Upper lobe of left lung (tissue), 6 donors: ENCODE results near the gene HAP1. TPM values are rescaled to one million over a fixed set of nuclear protein-coding genes. Genes with fewer than 3 reads are reported as not detected.

ENCODE experiments used
- ATAC-seq, 2 donors: fragments of 200-7000 bp; cut with Tn5 transposase; one replicate each; pipeline ENCODE4 v1.9.1; 2022; ENCODE audit warnings: mild to moderate bottlenecking in 2 of 2, moderate library complexity in 2 of 2; ENCODE audit not compliant: low FRiP score in 2 of 2
- DNase-seq, 2 donors: peaks; one replicate each; pipeline ENCODE4 v3.0.0-alpha.2; 2019 to 2020
- H3K27ac ChIP-seq, 4 donors: fragments of 200-600 bp; sonication (generic); one replicate each; pipeline ENCODE4 v1.5.1; 2016 to 2019
- H3K27me3 ChIP-seq, 4 donors: fragments of 200-600 bp; sonication (generic); one replicate each; pipeline ENCODE4 v1.5.1; 2017 to 2019
- H3K36me3 ChIP-seq, 4 donors: fragments of 200-600 bp; sonication (generic); one replicate each; pipeline ENCODE4 v1.5.1; 2016 to 2019
- H3K4me1 ChIP-seq, 4 donors: fragments of 200-600 bp; sonication (generic); one replicate each; pipeline ENCODE4 v1.5.1; 2018 to 2019
- H3K4me3 ChIP-seq, 4 donors: fragments of 200-600 bp; sonication (generic); one replicate each; pipeline ENCODE4 v1.5.1; 2017 to 2019; ENCODE audit warnings: mild to moderate bottlenecking in 2 of 4, moderate library complexity in 1 of 4
- H3K9me3 ChIP-seq, 4 donors: fragments of 200-600 bp; sonication (generic); one replicate each; pipeline ENCODE4 v1.5.1; 2018 to 2019
- EP300 ChIP-seq, 4 donors: sonication (generic); formaldehyde crosslinking; IDR thresholded peaks; one replicate each; pipeline ENCODE4 v1.5.1; 2017; ENCODE audit warnings: antibody characterized with exemption in 4 of 4, control low read depth in 2 of 4
- POLR2A ChIP-seq, 4 donors: fragments of 450-650 bp; IDR thresholded peaks; one replicate each; pipeline ENCODE4 v1.5.1; 2016 to 2017; ENCODE audit warnings: antibody characterized with exemption in 4 of 4, mild to moderate bottlenecking in 2 of 4
- POLR2AphosphoS5 ChIP-seq, 2 donors: sonication (generic); formaldehyde crosslinking; IDR thresholded peaks; one replicate each; pipeline ENCODE4 v1.5.1; 2017; ENCODE audit warnings: antibody characterized with exemption in 2 of 2
- WGBS, 2 donors: methylation state at CpG; one replicate each; pipeline ENCODE4 v1.1.5; 2017 to 2018; 5-methylcytosine and 5-hydroxymethylcytosine counted together
- total RNA-seq, 6 donors: library from RNA; depleted of rRNA in 4 of 6; stranded (reverse); fragments of >200 nt in 4 of 6; gene quantifications; one replicate each; pipeline versions ENCODE4 v1.1.0 to v1.2.1, GENCODE V29; 2016 to 2021
- TF ChIP-seq, protein P1 (sequence below), 6 experiments: fragments of 450-650 bp in 4 of 6; fragments of 200-600 bp in 2 of 6; sonication (generic) in 2 of 6; IDR thresholded peaks; one replicate each; pipeline ENCODE4 v1.5.1; 2016 to 2019; ENCODE audit warnings: antibody characterized with exemption in 6 of 6
- donor health status: DM: no; HTN: no; CAD: no; lungs with moderate emphysema.
- donor health status: DM: no; HTN: yes; CAD: no; lungs with severe emphysema.

HAP1 gene
- total RNA-seq, 6 donors from 2014 or later, result 0.14 to 1.0 (median 0.59) TPM; not detected in 2

DNA sequence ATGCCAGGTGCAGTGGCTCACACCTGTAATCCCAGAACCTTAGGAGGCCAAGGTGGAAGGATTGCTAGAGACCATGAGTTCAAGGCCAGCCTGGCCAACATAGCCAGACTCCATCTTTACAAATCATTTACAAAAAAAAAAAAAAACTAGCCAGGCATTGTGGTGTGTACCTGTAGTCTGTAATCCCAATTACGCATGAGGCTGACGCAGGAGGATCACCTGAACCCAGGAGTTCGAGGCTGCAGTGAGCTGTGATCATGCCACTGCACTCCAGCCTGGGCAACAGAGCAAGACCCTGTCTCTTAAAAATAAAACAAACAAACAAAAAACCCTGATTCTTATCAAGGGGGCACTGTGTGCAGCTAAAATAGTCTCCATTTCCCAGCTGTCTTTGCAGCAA is 16.8 kb upstream of the HAP1 start:
- no peaks in the 10 kb centered on the region for H3K9me3 ChIP-seq
- ATAC-seq (no peak), DNase-seq (no peak)
- TF ChIP-seq, protein P1, sequence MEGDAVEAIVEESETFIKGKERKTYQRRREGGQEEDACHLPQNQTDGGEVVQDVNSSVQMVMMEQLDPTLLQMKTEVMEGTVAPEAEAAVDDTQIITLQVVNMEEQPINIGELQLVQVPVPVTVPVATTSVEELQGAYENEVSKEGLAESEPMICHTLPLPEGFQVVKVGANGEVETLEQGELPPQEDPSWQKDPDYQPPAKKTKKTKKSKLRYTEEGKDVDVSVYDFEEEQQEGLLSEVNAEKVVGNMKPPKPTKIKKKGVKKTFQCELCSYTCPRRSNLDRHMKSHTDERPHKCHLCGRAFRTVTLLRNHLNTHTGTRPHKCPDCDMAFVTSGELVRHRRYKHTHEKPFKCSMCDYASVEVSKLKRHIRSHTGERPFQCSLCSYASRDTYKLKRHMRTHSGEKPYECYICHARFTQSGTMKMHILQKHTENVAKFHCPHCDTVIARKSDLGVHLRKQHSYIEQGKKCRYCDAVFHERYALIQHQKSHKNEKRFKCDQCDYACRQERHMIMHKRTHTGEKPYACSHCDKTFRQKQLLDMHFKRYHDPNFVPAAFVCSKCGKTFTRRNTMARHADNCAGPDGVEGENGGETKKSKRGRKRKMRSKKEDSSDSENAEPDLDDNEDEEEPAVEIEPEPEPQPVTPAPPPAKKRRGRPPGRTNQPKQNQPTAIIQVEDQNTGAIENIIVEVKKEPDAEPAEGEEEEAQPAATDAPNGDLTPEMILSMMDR (IDR thresholded peaks at IDR 0.05), result no peak
- TF ChIP-seq POLR2A (IDR thresholded peaks at IDR 0.05) (no peak), EP300 (IDR thresholded peaks at IDR 0.05) (no peak), POLR2AphosphoS5 (IDR thresholded peaks at IDR 0.05) (no peak)
- H3K4me1 ChIP-seq, result no peaks in the 10 kb centered on the region
- H3K36me3 ChIP-seq, result peaks cover 7 to 25% (median 19%) of the 10 kb centered on the region in 4 donors
- no peak overlapping the region for H3K27ac ChIP-seq
- no peak overlapping the region for H3K4me3 ChIP-seq
- 59 to 94% methylated on average over 3 of the region's 3 CpGs for WGBS, 2 donors
- no peaks in the 10 kb centered on the region for H3K27me3 ChIP-seq

DNA sequence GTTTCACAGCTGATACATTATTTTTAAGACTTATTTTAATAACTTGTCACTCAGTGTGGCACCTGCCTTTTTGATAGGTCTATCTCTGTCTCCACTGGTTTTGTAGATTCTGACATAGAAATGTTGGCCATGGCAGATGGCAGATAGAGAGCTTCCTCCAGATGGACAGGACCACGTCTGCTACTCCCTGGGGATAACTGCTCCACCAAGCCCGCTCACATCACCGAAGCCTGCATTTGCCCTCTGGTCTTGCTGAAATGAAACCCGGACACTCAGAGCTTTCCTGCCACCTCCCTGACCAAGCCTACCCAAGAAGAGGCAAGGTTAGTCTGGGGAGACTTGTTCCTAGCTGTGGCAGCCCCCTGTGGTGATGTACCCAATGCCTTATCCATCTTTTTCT is 16.4 kb upstream of the HAP1 start:
- WGBS, 2 donors, result 90 to 96% methylated on average over 4 of the region's 4 CpGs
- Histone ChIP-seq H3K36me3 (peaks cover 4 to 21% (median 15%) of the 10 kb centered on the region in 4 donors), H3K9me3 (no peaks in the 10 kb centered on the region), H3K4me3 (no peak overlapping the region), H3K27ac (no peak overlapping the region), H3K4me1 (no peaks in the 10 kb centered on the region), H3K27me3 (no peaks in the 10 kb centered on the region)
- DNase-seq (no peak), ATAC-seq (no peak)
- no peak for TF ChIP-seq POLR2A (IDR thresholded peaks at IDR 0.05)
- TF ChIP-seq, protein P1 (IDR thresholded peaks at IDR 0.05), result no peak
- TF ChIP-seq POLR2AphosphoS5 (IDR thresholded peaks at IDR 0.05), result no peak
- no peak for TF ChIP-seq EP300 (IDR thresholded peaks at IDR 0.05)

DNA sequence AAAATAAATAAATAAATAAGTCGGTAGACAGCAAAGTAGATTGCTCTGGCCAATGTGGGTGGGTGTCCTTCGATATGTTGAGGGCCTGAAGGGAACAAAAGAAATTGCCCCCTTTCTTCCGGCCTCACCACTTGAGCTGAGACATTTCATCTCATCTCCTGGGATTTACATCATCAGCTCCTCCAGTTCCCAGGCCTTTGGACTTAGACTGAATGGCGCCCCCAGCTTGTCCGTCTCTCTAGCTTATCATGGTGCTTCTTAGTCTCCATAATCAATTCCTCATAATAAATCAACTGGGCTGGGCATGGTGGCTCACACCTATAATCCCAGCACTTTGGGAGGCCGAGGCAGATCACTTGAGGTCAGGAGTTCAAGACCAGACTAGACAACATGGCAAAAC is 13.8 kb upstream of the HAP1 start:
- WGBS, 2 donors, result 86 to 96% methylated on average over 6 of the region's 6 CpGs
- no peak for ATAC-seq
- DNase-seq, result no peak
- H3K4me1 ChIP-seq, result no peaks in the 10 kb centered on the region
- H3K4me3 ChIP-seq, result no peak overlapping the region
- H3K27ac ChIP-seq, result no peak overlapping the region
- no peaks in the 10 kb centered on the region for H3K36me3 ChIP-seq
- H3K27me3 ChIP-seq, result no peaks in the 10 kb centered on the region
- TF ChIP-seq, protein P1 (IDR thresholded peaks at IDR 0.05), result no peak
- TF ChIP-seq POLR2A (IDR thresholded peaks at IDR 0.05) (no peak), POLR2AphosphoS5 (IDR thresholded peaks at IDR 0.05) (no peak), EP300 (IDR thresholded peaks at IDR 0.05) (no peak)
- H3K9me3 ChIP-seq, result no peaks in the 10 kb centered on the region

GRCh38 chr17:41741709-41742108 is 7.3 kb upstream of the HAP1 start:
- Histone ChIP-seq H3K9me3 (no peaks in the 10 kb centered on the region), H3K4me1 (peaks cover 0 to 10% (median 2%) of the 10 kb centered on the region in 4 donors), H3K27ac (no peak overlapping the region), H3K27me3 (peaks cover 0 to 6% (median 1%) of the 10 kb centered on the region in 4 donors), H3K4me3 (no peak overlapping the region), H3K36me3 (no peaks in the 10 kb centered on the region)
- ATAC-seq, result no peak
- 63 to 75% methylated on average over 9 of the region's 9 CpGs for WGBS, 2 donors
- DNase-seq, result no peak
- TF ChIP-seq POLR2AphosphoS5 (IDR thresholded peaks at IDR 0.05) (no peak), POLR2A (IDR thresholded peaks at IDR 0.05) (no peak), EP300 (IDR thresholded peaks at IDR 0.05) (no peak)
- TF ChIP-seq, protein P1 (IDR thresholded peaks at IDR 0.05), result no peak

DNA sequence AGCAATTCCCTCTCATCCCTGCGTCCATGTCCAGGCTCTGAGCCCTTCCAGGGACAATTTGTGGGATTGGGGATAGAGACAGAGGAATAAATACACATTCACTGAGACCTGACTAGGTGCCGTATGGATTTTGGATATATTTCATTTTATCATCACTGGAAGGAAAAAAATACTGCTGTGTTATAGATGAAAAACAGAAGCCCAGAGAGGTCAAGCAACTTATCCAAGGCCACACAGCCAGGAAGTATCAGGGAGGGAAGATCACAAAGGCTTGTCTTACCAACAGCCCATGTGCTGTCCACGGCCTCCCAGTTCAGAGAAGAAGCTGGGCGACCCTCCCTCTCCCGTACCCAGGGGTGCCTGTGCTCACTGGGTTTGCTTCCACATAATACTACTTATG is 6.1 kb upstream of the HAP1 start:
- no peak overlapping the region for H3K4me3 ChIP-seq
- DNase-seq (no peak), ATAC-seq (no peak)
- 90 to 93% methylated on average over 5 of the region's 5 CpGs for WGBS, 2 donors
- H3K27ac ChIP-seq, result no peak overlapping the region
- TF ChIP-seq, protein P1 (IDR thresholded peaks at IDR 0.05), result no peak
- no peak for TF ChIP-seq EP300 (IDR thresholded peaks at IDR 0.05)
- no peak for TF ChIP-seq POLR2AphosphoS5 (IDR thresholded peaks at IDR 0.05)
- TF ChIP-seq POLR2A (IDR thresholded peaks at IDR 0.05), result no peak
- H3K36me3 ChIP-seq, result no peaks in the 10 kb centered on the region
- peaks cover 0 to 6% (median 3%) of the 10 kb centered on the region in 4 donors for H3K27me3 ChIP-seq
- peaks cover 0 to 10% (median 2%) of the 10 kb centered on the region in 4 donors for H3K4me1 ChIP-seq
- no peaks in the 10 kb centered on the region for H3K9me3 ChIP-seq
